PC-3 (cell line): ENCODE results near the gene DPEP1. TPM values are rescaled to one million over a fixed set of nuclear protein-coding genes. Genes with fewer than 3 reads are reported as not detected.
A peak's percentile ranks its signal among the peaks of the same experiment; 100 is the strongest.

Experiments used
- ATAC-seq: fragments of 200-7000 bp; cut with Tn5 transposase; 2 replicates; pipeline ENCODE4 v1.9.1; 2020; ENCODE audit warnings: mild to moderate bottlenecking, moderate library complexity
- BruUV-seq: library from RNA; stranded (reverse); fragments of 400-500 nt; replicated peaks from 2 replicates; lab custom pipeline; 2021; lab: Mats Ljungman, UMichigan
- CTCF ChIA-PET: fragments of 300-600 bp; sonication (Branson Sonifier 250); formaldehyde crosslinking; loops from one replicate; lab custom pipeline; 2022; ENCODE audit warnings: antibody characterized with exemption; lab: Charles Lee
- POLR2A ChIA-PET: fragments of 300-600 bp; sonication (Branson Sonifier 250); formaldehyde crosslinking; loops from one replicate; lab custom pipeline; 2022; ENCODE audit warnings: antibody characterized with exemption; ENCODE audit not compliant: unreplicated experiment; lab: Charles Lee
- DNase-seq: peaks from one replicate; pipeline ENCODE4 v3.0.0-alpha.2; 2015
- H2AFZ ChIP-seq: fragments of 300-600 bp; sonication (generic); 2 replicates; pipeline ENCODE4 v1.6.0; 2016; ENCODE audit warnings: antibody characterized with exemption, low read length
- H3F3A ChIP-seq: fragments of 300-600 bp; sonication (generic); one replicate; pipeline ENCODE4 v1.6.0; 2017; ENCODE audit warnings: antibody characterized with exemption, low read length, control low read depth, mild to moderate bottlenecking; ENCODE audit not compliant: unreplicated experiment
- H3K27ac ChIP-seq: fragments of 300-600 bp; sonication (generic); 2 replicates; pipeline ENCODE4 v1.5.1; 2016; ENCODE audit warnings: mild to moderate bottlenecking, low read length
- H3K27me3 ChIP-seq: fragments of 300-600 bp; sonication (generic); 2 replicates; pipeline ENCODE4 v1.6.1; 2016; ENCODE audit warnings: low read length, mixed read lengths
- H3K36me3 ChIP-seq: fragments of 300-600 bp; sonication (generic); 2 replicates; pipeline ENCODE4 v1.6.1; 2016; ENCODE audit warnings: low read depth, mixed run types, low read length, mixed read lengths
- H3K4me1 ChIP-seq: fragments of 300-600 bp; sonication (generic); 2 replicates; pipeline ENCODE4 v1.5.1; 2016; ENCODE audit warnings: low read length; ENCODE audit not compliant: insufficient read depth
- H3K4me2 ChIP-seq: fragments of 300-600 bp; sonication (generic); 2 replicates; pipeline ENCODE4 v1.6.0; 2016; ENCODE audit warnings: low read length
- H3K4me3 ChIP-seq: fragments of 300-600 bp; sonication (generic); 2 replicates; pipeline ENCODE4 v1.5.1; 2016; ENCODE audit warnings: mild to moderate bottlenecking, low read length, mixed read lengths
- H3K79me2 ChIP-seq: fragments of 300-600 bp; sonication (generic); 2 replicates; pipeline ENCODE4 v1.6.1; 2017; ENCODE audit warnings: low read length, mixed read lengths
- H3K9ac ChIP-seq: fragments of 300-600 bp; sonication (generic); 2 replicates; pipeline ENCODE4 v1.6.0; 2016; ENCODE audit warnings: mild to moderate bottlenecking, low read length
- H3K9me2 ChIP-seq: fragments of 300-600 bp; sonication (generic); replicated peaks from 2 replicates; pipeline ENCODE4 v1.6.1; 2016; ENCODE audit warnings: mixed run types, low read length, mixed read lengths
- H3K9me3 ChIP-seq: fragments of 300-600 bp; sonication (generic); 2 replicates; pipeline ENCODE4 v1.6.1; 2016; ENCODE audit warnings: low read length, mixed read lengths
- H4K20me1 ChIP-seq: fragments of 300-600 bp; sonication (generic); 2 replicates; pipeline ENCODE4 v1.6.1; 2016; ENCODE audit warnings: low read length, mixed read lengths
- CTCF ChIP-seq: fragments of 300-600 bp; sonication (generic); conservative IDR thresholded peaks from 2 replicates; pipeline ENCODE4 v1.5.1; 2017; ENCODE audit warnings: antibody characterized with exemption, low read depth, mild to moderate bottlenecking, low read length
- EZH2 ChIP-seq: fragments of 300-600 bp; sonication (generic); IDR thresholded peaks from one replicate; pipeline ENCODE4 v1.6.1; 2017; ENCODE audit warnings: antibody characterized with exemption, mild to moderate bottlenecking, low read length; ENCODE audit not compliant: unreplicated experiment
- EZH2phosphoT487 ChIP-seq: fragments of 300-600 bp; sonication (generic); IDR thresholded peaks from 2 replicates; pipeline ENCODE4 v1.6.1; 2018; ENCODE audit warnings: mild to moderate bottlenecking, antibody characterized with exemption, low read length, borderline replicate concordance
- intact Hi-C: fragments of 100-400 bp; cut with micrococcal nuclease; formaldehyde crosslinking; loops from 2 replicates; pipeline ENCODE4 v1.9.0; 2023
- total RNA-seq: library from RNA; depleted of rRNA; stranded (reverse); fragments of >200 nt; gene quantifications from 2 replicates; pipeline ENCODE4 v1.2.3, GENCODE V29; 2014

The DPEP1 gene
- total RNA-seq, 1 experiment from 2014 or later, result not detected

- POLR2A ChIA-PET, result no interaction called here
- intact Hi-C loops, result no loop called here
- H3K36me3 ChIP-seq, result no peaks in the 10 kb centered on the region; the same call in 1 of the 2 replicates
- no peaks in the 10 kb centered on the region for H3F3A ChIP-seq
- H3K9me3 ChIP-seq, result no peaks in the 10 kb centered on the region
- H3K27ac ChIP-seq, result no peak overlapping the region
- no peak overlapping the region for H2AFZ ChIP-seq
- H3K79me2 ChIP-seq, result no peaks in the 10 kb centered on the region
- no peak overlapping the region for H3K4me2 ChIP-seq
- no peak overlapping the region for H3K4me3 ChIP-seq
- DNase-seq (no peak), ATAC-seq (no peak)
- BruUV-seq, result no TSS peak
- H3K9ac ChIP-seq, result no peak overlapping the region
- no peak for TF ChIP-seq EZH2
- no peak for TF ChIP-seq CTCF
- TF ChIP-seq EZH2phosphoT487, result no peak
- no peaks in the 10 kb centered on the region for H4K20me1 ChIP-seq
- CTCF ChIA-PET, result no interaction called here
- peaks cover 4% of the 10 kb centered on the region for H3K4me1 ChIP-seq
- H3K27me3 ChIP-seq, result no peaks in the 10 kb centered on the region
- H3K9me2 ChIP-seq, result no peaks in the 10 kb centered on the region
Measured at GRCh38 chr16:89596957-89597649, 16.3 kb upstream of the DPEP1 start.

GRCh38 chr16:89598199-89598598 lies 15.2 kb upstream of the DPEP1 start:
- H4K20me1 ChIP-seq, result no peaks in the 10 kb centered on the region
- TF ChIP-seq CTCF, result no peak
- TF ChIP-seq EZH2, result no peak
- no peak for TF ChIP-seq EZH2phosphoT487
- ATAC-seq (no peak), DNase-seq (no peak)
- no peak overlapping the region for H3K4me3 ChIP-seq
- no peak overlapping the region for H2AFZ ChIP-seq
- no peaks in the 10 kb centered on the region; the same call in 1 of the 2 replicates for H3K36me3 ChIP-seq
- no peaks in the 10 kb centered on the region for H3F3A ChIP-seq
- no peak overlapping the region for H3K4me2 ChIP-seq
- ChIA-PET CTCF (no interaction called here), POLR2A (no interaction called here)
- no peaks in the 10 kb centered on the region for H3K9me2 ChIP-seq
- no peaks in the 10 kb centered on the region for H3K9me3 ChIP-seq
- H3K27me3 ChIP-seq, result no peaks in the 10 kb centered on the region
- intact Hi-C loops, result no loop called here
- H3K79me2 ChIP-seq, result no peaks in the 10 kb centered on the region
- no peak overlapping the region for H3K27ac ChIP-seq
- no peak overlapping the region for H3K9ac ChIP-seq
- H3K4me1 ChIP-seq, result peaks cover 10% of the 10 kb centered on the region
- BruUV-seq, result no TSS peak

GRCh38 chr16:89599451-89599858 lies 14.0 kb upstream of the DPEP1 start:
- no TSS peak for BruUV-seq
- ChIA-PET CTCF (interaction anchor here (0.5 kb wide), 1 partner anchor 973 kb away, joined by 3 read pairs; no protein-coding TSS in a partner anchor), POLR2A (no interaction called here)
- no peaks in the 10 kb centered on the region for H3K36me3 ChIP-seq
- H3K9ac ChIP-seq, result no peak overlapping the region
- H3K9me3 ChIP-seq, result no peaks in the 10 kb centered on the region
- H3K27me3 ChIP-seq, result no peaks in the 10 kb centered on the region
- H3F3A ChIP-seq, result no peaks in the 10 kb centered on the region
- H3K4me2 ChIP-seq, result no peak overlapping the region
- no peaks in the 10 kb centered on the region for H3K79me2 ChIP-seq
- peaks cover 10% of the 10 kb centered on the region for H3K4me1 ChIP-seq
- peak; percentile 29; the same call in 1 of the 2 replicates for ATAC-seq
- intact Hi-C loops, result no loop called here
- no peaks in the 10 kb centered on the region for H3K9me2 ChIP-seq
- TF ChIP-seq CTCF, result peak; percentile 57
- no peak for TF ChIP-seq EZH2phosphoT487
- no peak for TF ChIP-seq EZH2
- H3K27ac ChIP-seq, result no peak overlapping the region
- no peak overlapping the region for H3K4me3 ChIP-seq
- H2AFZ ChIP-seq, result no peak overlapping the region
- DNase-seq, result peak; percentile 42
- no peaks in the 10 kb centered on the region for H4K20me1 ChIP-seq
